GM18511 (cell line): ENCODE measurements around the gene HUNK.
"Not testable (repeated sequence)": the region's sequence is repeated elsewhere in the genome, so short reads cannot be mapped to it uniquely, and the experiment has no call there.

Experiments
- ATAC-seq: cut with Tn5 transposase; IDR thresholded peaks from one replicate; pipeline ENCODE4 v1.9.1; 2021; ENCODE audit warnings: mild to moderate bottlenecking, moderate library complexity; ENCODE audit not compliant: unreplicated experiment

Gene HUNK

DNA sequence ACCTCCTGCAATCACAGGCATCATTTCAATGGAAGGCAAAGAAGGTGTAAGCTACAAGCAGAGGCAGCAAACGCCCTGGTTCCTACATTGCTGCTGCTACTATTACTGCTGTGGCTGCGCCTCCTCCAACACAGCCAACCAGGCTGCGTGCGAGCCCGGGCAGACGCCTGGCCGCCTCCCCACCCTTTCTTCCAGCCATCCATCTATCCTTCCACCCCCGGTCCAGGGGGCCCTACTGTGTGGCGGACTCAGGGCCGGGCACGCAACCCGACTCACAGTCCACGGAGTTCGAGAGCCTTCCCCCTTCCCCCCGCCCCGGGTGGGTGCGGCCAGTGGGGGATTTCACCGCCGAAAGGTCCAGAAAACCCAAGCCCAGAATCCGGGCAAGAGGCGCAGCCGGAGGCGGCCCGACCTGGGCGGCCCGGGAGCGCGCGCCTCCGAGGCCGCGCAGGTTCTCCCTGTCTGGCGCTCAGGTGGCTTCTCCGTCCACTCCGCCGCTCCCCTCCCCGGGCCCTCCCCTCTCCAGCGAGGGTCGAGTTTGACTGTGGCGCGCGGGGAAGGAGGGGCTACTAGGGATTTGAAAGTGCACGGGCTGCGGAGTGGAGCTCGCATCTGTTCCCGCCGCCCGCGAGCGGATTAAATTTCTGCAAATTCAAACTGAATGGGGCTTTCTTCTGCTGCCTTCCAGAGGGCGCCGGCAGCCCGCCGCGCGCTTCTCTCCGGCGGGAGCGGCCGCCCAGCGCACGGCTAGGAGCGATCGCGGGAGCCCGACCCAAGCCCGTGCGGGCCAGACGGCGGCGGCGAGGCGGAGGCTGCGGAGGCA, at the start of gene HUNK:
HUNK (plus strand) TSS at position 569 of the 823 bp plus-strand sequence. CDS start 655 bp downstream, outside the sequence.
- no peak for ATAC-seq

DNA sequence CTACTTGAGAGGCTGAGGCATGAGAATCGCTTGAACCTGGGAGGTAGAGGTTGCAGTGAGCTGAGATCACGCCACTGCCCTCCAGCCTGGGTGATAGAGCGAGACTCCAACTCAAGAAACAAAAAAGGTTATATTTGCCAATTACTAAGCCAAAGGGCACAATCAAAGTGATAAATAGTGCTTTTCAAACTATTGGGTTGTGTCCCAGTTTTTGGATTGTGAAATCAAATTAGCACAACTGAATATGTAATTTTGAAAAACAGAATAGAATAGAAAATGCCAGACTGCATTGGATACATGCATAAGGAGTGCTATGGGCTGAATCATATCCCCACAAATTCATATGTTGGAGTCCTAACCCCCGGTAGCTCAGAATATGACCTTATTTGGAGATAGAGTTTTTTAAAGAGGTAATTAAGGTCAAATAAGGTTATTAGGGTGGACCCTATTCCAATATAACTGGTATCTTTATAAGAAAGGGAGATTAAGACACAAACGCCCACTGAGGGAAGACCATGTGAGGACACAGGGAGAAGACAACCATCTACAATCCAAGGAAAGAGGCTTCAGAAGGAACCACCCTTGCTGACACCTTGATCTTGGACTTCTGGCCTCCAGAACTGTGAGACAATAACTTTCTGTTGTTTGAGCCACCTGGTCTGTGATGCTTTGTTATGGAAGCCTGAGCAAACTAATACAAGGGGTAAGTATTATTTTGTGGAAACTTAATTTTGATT, 42.9 kb upstream of the HUNK start:
- no peak for ATAC-seq

DNA sequence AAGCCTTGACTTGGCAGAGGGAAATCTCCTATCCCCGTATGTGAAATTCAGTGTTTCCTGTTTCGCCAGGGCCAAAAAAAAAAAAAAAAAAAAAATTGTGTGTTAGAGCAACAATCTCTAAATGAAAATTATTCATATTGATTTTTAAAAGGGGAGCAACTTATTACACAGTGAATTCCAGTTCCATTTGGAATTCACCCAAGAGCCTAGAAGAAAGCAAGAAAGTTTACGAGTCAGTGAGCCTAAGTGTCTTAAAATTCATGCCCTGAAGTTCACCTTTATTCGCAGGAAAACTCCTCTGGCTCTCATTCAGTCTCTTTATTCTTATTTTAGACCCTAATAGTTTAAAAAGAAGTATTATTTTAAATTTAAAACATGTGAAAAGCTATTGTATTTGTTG, 42.1 kb upstream of the HUNK start:
- no peak for ATAC-seq

DNA sequence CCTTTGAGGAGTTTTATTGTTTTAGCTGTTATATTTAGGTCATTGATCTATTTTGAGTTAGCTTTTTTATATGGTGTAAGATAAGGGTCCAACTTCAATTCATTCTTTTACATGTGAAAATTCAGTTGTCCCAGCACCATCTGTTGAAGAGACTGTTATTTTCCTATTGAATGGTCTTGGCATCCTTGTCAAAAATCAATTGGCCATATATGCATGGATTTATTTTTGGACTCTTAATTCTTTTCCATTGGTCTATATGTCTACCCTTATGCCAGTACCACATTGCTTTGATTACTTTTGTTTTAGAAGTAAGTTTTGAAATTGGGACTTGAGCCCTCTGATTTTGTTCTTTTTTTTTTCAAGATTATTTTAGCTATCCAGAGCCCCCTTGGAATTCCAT, 35.8 kb upstream of the HUNK start:
- no peak for ATAC-seq

DNA sequence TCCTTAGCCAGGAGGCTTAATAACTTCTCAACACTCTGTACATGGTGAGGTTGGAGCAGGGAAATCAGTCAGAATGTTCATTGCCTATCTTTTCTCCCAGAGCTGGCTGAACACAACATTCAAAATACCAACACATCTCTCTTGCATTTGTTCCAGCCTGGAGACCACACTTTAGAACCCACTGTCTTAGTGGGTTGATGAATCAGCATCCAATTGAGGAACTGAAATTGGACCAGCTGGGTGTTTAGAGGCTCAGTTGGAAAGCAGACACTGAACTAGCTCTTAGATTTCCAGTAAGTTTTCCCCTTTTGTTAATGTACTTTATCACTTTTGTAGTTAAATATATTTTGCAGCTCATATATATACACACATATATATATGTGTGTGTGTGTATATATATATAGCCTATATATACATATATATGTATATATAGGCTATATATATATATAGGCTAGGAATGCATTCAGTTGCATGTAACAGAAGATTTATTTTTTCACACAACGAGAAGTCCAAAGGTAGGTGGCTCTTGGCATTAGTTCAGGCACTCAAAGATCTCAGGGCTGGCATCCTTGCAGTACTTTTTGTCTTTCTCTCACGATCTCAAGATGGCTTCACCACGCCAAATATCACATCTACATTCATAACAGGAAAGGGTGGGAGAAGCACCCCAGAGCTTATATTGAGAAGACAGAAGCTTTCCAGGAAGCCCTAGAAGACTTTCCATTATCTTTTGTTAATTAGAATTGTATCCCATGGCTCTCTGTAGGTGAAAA, 35.0 kb upstream of the HUNK start:
- ATAC-seq, result peak; percentile 50

DNA sequence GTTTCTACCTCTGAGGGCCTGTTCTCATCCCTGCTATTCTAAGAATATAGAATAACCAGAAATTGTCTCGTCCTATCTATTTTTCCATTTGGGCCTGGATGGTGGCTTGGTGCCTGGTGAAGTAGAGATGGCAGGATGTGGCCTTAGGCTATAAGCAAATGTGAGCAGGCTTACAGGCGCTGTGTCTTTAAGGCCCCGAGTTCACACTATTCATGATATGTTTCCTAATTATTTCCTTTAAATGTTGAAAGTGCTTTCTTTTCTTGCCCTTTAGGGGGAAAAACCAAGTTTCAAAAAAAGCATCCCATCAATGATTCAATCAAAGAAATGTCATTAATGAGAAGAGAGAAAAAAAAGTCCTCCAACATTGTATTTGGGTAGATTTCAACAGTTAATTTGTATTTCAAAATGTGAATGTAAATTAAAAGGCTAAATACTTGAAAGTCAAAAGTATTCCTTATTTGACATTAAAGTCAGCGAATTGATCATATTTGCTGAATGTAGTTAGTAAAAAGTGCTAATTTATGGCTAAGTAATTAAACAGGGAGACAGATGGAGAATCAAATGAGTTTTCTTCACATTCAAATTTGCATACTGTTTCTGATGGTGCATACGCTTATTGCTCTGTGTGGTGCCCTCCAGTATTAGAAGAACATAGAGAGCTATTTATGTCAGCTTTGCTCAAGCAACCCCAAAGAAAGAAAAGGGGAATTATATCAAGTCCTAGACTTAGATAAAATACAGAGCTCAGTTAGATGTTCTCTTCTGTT, 34.0 kb upstream of the HUNK start:
- no peak for ATAC-seq

DNA sequence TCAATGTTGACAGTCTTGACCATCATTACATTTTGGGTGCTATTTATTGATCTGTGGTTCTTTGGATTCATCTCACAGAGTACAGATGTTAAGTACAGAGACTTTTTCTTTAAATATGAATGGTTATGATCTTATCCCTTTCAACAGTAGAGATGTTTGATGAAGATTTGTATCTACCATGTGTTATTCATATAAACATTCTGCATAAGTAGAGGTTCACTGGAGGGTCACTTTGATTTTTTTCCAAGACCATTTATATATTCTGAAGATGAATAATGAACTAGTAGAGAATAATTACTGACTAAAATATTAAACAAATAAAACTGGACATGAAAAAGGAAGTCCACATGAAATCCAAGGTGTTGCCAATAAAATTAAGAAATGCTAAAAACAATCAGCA, 28.6 kb upstream of the HUNK start:
- no peak for ATAC-seq

DNA sequence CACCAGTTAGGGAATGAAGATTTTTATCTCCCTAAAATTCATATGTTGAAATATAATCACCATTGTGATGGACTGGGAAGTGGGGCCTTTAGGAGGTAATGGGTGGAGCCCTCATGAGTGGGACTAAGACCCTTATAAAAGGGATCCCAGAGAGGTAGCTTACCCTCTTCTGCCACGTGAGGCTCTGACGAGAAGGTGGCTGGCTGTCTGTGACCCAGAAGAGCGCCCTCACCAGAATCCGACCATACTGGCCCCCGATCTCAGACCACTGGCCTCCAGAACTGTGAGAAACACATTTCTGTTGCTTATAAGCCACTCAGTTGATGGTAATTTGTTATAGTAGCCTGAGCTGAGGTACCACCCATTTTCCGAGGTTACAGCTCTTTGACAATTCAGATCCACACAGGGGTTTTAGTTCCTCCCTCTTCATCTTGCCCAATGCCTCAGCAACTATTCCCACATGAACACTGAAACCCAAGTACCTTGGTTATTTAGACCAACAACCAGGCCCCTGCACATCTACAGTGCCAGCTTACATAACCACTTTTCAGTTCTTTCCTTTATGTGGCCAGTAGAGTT, 27.6 kb upstream of the HUNK start:
- no peak for ATAC-seq

DNA sequence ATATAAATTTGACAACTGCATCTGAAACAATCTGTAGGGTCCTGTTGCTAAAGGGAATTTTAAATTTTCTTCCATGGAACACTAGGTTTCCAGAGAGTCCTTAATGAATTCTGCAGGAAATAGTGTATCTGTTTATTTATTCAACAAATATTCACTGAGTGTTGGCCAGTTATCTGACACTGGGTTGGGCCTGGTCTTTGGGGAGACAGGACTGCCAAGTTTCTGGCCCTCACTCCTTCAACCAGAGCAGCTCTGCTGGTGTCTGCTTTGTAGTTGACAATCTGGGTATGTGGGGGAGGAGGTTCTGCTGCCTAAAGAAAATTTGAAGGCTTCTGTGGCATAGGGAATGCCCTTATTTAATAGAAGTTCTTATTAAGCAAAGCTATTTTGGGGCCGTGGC, 26.1 kb upstream of the HUNK start:
- no peak for ATAC-seq

DNA sequence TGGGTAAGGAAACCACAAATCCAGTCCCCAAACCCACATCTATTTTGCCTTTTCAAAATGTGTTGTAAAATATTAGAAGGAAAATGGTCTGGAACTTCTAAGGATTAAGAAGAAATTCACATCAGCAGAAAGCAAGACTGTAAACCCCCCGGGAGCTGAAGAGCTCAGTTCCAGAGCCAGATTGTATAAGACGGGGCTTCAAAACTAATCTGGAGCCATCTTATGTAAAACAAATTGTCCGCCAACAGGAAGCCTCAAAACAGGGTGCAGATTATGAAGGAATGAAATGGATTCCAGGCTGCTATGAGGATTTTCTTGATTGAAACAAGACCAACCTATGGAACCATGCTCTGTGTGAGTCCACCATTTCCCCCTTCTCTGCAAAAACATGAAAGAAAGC, 25.1 kb upstream of the HUNK start:
- ATAC-seq, result no peak

DNA sequence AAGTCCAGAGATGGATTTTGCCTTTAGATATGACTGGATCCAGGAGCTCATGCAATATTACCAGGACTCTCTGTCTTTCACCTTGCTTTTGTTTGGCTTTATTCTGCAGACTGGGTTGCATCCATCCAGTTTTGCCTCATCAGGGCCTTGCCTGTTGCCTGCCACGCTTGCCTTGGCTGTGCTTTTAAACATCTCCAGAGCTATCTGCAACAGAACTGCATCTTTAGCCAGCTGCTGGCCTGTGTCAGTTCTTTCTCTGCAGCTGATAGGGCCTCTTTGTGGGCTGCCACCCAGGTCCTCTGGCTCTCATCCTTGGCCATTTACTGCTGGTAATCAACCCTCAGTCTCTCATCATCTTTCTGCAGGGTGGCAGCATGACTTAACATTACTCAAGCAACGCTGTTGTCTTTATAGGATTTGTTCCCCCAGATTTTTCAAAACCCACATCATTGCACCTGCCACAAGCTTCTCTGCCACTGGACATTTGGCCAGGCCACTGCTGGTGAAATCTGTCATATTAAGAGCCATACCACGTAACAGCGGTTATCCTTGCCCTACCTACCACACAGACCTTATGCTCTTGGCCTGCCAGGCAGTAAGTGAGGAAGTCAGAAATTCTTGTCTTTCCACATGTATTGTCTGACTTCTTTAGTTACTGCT, 24.4 kb upstream of the HUNK start:
- ATAC-seq, result no peak

DNA sequence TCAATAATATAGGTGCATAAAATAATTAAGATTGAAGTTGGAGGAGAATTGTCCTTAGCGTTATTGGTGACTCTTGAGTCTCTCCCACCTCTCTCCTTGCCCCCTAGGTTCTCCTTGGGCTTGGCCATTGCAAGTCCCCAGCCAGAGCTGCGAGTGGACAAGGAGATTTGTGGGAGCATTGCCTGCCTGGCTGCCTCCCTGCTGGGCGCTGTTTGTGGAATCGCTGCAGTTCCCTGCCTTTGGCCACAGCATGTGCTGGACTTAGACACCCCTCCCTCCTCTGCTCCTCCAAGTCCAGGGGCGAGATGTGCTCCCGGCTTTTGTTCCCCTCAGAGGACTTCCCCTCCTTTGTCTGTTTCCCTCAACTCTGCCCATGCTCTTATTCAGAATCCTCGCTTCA, 21.9 kb upstream of the HUNK start:
- ATAC-seq, result no peak

DNA sequence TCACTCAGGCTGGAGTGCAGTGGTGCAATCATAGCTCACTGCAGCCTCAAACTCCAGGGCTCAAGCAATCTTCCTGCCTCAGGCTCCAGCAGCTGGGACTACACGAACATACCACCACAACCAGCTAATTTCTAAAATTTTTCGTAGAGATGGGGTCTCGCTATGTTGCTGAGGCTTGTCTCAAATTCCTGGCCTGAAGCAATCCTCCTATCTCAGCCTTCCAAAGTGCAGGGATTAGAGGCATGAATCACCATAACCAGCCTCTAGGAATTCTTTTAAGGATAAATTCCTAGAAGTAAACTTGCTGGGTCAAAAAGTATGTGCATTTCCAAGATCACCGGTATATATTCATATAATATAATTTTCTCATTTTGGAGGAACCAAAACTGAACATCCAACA, 17.6 kb upstream of the HUNK start:
- ATAC-seq, result no peak

DNA sequence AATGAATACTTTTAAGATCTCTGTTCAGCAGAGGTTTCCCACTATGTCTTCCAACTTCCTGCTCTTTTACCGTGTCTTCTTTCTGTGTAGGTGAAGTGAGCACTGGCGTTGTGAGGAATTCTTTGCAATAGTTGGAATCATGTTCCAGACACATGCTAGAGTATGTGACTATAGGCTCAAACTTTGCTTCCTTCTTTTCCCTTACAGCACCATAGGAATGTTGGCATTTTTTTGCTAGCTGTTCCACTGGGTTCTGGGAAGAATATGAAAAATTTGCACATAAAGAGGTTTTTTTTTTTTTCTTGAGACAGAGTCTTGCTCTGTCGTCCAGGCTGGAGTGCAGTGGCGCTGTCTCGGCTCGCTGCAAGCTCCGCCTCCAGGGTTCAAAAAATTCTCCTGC, 15.7 kb upstream of the HUNK start:
- no peak for ATAC-seq

DNA sequence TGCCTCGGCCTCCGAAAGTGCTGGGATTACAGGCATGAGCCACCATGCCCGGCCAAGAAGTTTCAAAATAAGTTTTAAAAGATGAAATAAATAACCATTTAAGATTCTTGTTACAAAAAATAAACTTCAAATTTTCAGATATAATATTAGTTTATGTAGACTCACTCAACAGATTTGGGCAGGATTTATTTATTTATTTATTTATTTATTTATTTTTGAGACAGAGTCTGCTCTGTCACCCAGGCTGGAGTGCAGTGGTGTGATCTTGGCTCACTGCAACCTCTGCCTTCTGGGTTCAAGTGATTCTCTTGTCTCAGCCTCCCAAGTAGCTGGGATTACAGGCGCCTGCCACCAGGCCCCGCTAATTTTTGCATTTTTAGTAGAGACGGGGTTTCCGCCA, 15.2 kb upstream of the HUNK start:
- ATAC-seq, result not testable (repeated sequence)

DNA sequence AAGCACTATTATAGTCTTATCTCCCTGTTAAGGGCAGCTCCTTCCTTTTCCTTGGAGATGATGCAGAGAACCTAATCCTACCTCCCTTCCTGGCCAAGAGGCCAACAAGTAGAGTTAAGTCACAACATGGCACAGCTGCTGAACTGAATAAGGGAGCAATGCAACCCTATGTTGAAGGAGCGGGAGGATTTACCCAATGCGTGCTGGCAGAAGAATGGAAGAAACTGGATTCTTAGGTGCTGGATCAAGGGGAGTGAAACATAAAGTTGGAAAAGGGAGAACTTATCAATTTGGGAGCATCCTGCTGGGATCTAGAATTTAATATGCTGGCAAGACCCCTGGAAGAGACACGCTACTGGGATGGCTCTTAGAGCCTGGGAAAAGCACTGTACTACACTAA, 12.0 kb upstream of the HUNK start:
- no peak for ATAC-seq

DNA sequence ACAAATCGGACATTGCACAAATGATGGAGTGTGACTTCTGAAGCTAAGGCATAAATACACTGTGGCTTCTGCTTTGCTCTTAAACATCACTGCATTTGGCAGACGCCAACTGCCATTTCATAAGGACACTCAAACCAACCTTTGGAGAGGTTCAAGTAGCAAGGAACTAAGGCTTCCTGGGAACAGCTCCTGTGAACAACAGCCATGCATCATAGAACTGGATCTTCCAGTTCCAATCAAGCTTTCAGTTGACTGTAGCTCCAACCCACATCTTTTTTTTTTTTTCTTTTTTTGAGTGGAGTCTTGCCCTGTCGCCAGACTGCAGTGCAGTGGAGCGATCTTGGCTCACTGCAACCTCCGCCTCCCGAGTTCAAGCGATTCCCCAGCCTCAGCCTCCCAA, 10.7 kb upstream of the HUNK start:
- ATAC-seq, result no peak

DNA sequence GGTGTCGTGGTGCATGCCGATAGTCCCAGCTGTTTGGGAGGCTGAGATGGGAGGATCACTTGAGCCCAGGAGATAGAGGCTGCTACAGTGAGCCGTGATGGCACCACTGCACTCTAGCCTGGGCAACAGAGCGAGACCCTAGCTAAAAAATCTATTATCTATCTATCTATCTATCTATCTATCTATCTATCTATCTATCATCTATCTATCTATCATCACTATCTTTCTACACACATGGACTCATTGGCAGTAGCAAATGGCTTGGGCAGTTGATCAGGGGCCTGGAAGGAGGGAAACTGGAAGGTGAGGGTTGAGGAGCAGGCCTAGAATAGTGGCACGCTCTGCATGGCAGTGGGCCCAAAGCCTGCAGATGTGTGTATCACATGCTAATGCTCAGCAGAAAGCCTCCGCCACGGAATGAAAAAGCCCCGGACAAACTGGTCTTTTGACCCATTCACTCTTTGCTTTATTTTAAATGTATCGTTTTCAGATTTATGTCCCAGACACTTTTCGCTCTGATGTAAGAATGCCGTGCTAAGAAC, 7.3 kb upstream of the HUNK start:
- ATAC-seq, result no peak

DNA sequence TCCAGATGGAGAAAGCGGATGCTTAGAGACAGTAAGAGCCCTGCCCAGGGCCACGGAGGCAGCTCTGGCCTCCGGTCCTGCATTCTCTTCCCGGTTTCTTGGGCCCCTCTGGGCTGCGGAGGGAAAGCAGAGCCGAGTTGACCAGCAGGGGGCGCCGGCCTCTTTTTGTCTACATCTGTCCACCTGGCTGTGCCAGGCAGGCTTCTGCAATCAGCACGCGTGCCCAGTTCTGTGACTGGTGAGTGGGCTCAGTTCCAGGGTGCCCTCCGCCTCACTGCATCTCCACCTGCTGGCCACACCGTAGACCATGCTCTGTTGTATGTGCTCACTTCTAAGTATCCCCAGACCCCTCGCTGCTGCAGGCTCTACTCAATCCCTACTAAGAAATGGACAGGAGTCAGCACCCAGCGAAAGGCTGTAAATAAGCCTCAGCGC, 6.7 kb upstream of the HUNK start:
- ATAC-seq, result no peak

DNA sequence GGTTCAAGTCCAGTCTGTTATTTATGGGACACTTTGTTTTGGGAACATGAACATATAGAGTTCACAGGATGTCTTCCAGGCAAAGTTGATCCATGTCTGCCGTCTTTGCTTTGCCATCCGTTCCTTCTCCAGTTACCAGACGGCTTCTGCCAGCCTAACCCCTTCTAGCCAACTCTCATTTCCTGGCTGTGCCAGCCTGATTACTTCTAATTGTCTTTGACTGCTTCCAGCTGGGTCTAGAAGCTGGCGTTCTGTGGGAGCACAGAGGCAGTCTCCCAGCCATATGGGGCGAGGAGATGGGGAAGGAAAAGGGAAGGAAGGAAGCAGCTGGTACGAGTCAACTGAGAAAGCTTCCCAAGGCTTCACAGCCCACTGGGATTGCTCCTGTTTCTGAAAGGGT, 3.1 kb upstream of the HUNK start:
- ATAC-seq, result no peak
